A673 (cell line): ENCODE results near the gene CELSR1.

Source experiments
- EZH2 ChIP-seq: fragments of 200-600 bp; sonication (generic); IDR thresholded peaks from 2 replicates; pipeline ENCODE4 v1.6.1; 2017; ENCODE audit warnings: borderline replicate concordance, low read depth, mild to moderate bottlenecking, mixed read lengths, antibody characterized with exemption, low read length; ENCODE audit not compliant: poor library complexity, severe bottlenecking
- TF ChIP-seq, protein P1 (sequence below): fragments of 300-800, 200-600 bp; sonication (generic); conservative IDR thresholded peaks from 2 replicates; pipeline ENCODE4 v1.5.1; 2017; ENCODE audit warnings: low read depth, mild to moderate bottlenecking, antibody characterized with exemption, low read length, moderate library complexity, mixed read lengths

DNA sequence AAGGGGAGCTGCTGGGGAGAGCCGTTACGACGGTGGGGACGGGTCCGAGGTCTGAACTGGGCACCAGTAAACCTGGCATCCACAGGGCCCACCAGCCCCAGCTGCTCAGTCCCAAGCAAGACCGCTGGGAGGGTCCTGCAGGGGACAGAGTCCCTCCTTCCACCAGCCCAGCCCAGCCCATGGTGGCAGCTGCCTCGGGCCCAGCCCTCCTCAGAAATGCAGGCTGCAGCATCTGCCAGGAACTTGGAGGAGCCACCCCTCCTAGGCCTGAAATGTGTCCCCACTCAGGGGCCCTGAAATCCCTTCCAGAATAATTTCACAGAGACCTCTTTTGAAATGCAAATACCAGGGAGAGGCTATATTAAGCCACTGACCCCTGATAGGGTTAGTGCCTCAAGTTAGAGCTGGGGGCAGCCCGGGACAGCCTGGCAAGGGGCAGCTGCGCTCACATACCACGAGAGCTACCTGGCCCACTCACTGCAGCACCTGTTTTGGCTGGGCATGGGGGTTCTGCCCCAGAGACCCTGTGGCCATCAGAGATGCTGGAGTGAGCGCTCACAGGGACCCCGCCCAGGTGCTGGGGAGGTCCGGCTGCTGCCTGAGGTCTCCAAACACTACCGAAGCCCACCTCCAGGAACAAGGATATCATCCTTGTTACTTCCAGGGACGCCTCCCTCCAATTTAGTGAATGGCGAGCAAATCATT lies 53.1 kb downstream of the CELSR1 start:
- TF ChIP-seq, protein P1, sequence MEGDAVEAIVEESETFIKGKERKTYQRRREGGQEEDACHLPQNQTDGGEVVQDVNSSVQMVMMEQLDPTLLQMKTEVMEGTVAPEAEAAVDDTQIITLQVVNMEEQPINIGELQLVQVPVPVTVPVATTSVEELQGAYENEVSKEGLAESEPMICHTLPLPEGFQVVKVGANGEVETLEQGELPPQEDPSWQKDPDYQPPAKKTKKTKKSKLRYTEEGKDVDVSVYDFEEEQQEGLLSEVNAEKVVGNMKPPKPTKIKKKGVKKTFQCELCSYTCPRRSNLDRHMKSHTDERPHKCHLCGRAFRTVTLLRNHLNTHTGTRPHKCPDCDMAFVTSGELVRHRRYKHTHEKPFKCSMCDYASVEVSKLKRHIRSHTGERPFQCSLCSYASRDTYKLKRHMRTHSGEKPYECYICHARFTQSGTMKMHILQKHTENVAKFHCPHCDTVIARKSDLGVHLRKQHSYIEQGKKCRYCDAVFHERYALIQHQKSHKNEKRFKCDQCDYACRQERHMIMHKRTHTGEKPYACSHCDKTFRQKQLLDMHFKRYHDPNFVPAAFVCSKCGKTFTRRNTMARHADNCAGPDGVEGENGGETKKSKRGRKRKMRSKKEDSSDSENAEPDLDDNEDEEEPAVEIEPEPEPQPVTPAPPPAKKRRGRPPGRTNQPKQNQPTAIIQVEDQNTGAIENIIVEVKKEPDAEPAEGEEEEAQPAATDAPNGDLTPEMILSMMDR = no peak
- TF ChIP-seq EZH2 = no peak
